NK-92 (cell line): ENCODE results near the gene ISLR2.

Source experiments
- DNase-seq: peaks from one replicate; lab custom pipeline; 2025; ENCODE audit not compliant: unreplicated experiment; lab: John Stamatoyannopoulos, UW

Gene ISLR2

DNA sequence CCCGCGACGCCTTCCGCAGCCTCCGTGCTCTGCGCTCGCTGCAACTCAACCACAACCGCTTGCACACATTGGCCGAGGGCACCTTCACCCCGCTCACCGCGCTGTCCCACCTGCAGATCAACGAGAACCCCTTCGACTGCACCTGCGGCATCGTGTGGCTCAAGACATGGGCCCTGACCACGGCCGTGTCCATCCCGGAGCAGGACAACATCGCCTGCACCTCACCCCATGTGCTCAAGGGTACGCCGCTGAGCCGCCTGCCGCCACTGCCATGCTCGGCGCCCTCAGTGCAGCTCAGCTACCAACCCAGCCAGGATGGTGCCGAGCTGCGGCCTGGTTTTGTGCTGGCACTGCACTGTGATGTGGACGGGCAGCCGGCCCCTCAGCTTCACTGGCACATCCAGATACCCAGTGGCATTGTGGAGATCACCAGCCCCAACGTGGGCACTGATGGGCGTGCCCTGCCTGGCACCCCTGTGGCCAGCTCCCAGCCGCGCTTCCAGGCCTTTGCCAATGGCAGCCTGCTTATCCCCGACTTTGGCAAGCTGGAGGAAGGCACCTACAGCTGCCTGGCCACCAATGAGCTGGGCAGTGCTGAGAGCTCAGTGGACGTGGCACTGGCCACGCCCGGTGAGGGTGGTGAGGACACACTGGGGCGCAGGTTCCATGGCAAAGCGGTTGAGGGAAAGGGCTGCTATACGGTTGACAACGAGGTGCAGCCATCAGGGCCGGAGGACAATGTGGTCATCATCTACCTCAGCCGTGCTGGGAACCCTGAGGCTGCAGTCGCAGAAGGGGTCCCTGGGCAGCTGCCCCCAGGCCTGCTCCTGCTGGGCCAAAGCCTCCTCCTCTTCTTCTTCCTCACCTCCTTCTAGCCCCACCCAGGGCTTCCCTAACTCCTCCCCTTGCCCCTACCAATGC is 45.1 kb downstream of the ISLR2 start:
- no peak for DNase-seq

DNA sequence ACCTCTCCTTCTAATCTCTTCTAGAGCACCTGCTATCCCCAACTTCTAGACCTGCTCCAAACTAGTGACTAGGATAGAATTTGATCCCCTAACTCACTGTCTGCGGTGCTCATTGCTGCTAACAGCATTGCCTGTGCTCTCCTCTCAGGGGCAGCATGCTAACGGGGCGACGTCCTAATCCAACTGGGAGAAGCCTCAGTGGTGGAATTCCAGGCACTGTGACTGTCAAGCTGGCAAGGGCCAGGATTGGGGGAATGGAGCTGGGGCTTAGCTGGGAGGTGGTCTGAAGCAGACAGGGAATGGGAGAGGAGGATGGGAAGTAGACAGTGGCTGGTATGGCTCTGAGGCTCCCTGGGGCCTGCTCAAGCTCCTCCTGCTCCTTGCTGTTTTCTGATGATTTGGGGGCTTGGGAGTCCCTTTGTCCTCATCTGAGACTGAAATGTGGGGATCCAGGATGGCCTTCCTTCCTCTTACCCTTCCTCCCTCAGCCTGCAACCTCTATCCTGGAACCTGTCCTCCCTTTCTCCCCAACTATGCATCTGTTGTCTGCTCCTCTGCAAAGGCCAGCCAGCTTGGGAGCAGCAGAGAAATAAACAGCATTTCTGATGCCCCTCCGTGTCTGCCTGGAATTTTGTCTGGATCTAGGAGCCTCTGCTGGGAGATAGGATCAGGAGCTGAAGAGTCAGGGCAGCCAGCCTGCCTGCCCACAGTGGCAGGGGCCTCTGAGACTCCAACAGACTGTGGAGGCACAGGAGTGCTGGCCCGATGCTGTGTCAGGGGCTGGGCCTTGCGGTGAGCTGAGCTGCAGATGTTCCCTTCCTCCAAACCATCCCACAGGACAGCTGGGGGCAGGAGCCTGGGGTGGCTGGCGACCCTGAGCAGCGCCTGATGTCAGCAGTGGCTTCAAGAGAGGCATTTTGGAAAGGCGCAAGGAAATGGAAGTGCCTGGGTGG is 46.2 kb downstream of the ISLR2 start:
- DNase-seq, result no peak

DNA sequence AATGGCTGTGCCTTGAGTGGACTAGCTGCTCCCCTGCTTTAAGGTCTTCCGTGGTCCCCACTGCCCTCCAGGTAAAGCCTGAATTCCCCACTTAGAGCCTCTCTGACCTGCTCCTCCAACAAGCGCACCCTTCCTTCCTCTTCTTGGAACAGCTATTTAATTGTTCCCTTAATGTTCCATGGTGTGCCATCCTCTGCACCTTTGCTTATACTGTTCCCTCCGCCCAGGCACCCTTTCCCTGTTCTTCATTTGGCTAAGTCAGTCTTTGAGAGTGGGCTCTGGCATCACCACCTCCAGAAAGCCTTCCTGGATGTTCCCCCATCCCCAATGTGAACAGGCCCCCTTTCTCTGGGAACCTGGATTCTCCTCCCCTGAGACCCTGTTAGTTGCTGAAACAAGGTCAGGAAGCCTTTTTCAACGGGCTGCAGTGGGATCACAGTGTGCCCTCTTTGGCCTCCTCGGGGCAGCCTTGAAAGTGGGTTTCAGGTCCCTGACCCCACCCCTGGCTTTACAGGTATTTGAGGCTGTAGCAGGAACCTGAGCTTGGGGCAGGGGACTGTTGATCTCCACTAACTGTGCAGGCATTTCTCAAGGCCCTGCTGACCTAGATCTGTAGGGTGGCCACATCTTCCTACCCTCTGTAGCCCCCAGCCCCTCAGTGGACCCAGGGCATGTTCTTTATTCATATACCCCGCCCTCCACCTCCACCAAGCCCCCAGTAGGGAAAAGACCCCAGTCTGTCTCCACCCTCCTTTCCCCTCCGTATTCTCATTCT is 48.1 kb downstream of the ISLR2 start:
- DNase-seq, result no peak

DNA sequence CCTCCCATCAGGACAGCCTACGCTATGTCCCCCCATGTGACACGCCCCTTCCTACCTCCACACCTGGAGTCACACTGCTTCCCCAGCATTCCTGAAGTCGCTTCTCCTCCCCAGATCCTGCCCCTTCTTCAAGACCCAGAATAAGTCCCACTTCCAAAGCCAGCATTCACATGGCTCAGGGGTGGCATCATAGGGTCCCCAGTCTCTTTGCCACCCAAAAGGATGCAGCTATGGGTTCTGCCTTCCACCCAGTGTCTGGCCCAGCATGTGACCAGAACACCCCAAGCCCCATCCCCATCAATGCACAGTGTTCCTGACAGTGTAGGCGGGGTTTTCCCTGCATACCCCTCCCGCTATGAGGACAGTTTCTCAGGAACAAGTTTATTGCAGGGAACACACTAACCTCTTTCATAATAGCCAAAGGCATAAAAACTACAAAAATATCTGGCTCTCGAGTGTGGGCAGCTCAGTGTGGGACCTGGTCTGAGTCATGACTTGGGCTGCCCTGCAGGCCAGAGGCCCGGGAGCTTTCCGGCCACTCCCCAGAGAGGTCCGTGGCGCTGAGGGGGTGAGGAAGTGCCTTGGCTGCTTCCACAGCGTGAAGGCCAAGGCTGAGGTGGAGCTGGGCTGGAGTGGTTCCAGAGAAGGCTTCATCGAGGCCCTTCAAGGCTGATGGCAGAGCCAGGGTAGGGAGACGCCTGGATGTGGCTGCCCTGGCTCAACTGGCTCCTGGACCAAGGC is 48.9 kb downstream of the ISLR2 start:
- DNase-seq, result no peak

DNA sequence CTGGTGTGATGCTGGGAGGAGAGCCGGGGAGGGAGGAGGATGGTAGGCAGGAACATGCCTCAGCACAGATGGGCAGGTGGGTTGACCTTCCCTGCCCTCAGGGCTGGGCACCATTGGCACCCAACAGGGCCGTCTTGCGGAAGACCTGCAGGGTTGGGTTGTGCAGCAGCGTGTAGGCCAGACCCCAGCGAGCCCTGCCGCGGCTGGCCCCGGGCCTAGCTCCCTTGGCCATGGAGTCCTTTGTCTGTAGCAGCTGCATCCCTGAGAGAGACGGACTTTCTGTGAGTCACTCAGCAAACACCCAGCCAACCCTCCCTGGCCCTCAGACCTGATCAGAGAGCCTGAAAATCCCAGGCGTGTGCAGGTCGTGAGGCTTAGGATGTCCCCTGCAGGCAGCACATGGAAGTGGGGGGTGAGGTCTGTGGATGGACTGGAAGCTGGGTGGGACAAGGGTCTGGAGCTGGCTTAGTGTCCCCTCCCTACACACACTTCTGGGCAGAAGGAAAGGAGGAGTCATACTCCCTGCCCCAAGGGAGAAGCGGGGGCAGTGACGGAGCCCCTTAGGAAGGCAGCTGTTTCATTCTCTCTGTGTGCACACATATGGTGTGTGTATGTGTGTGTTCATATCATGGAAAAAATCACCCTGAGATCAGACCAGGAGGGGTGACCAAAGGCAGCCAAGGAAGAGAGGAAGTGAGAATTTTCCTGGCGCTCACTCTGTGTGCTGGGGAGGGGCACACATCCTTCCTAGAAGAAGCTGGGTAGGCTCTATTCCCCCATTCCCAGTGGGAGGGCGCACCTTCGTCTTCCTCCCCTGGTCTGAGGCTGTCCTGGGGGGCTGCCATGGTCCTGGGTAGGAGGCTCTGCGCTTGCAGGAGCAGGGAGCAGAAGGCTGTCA is 49.8 kb downstream of the ISLR2 start:
- DNase-seq, result no peak

DNA sequence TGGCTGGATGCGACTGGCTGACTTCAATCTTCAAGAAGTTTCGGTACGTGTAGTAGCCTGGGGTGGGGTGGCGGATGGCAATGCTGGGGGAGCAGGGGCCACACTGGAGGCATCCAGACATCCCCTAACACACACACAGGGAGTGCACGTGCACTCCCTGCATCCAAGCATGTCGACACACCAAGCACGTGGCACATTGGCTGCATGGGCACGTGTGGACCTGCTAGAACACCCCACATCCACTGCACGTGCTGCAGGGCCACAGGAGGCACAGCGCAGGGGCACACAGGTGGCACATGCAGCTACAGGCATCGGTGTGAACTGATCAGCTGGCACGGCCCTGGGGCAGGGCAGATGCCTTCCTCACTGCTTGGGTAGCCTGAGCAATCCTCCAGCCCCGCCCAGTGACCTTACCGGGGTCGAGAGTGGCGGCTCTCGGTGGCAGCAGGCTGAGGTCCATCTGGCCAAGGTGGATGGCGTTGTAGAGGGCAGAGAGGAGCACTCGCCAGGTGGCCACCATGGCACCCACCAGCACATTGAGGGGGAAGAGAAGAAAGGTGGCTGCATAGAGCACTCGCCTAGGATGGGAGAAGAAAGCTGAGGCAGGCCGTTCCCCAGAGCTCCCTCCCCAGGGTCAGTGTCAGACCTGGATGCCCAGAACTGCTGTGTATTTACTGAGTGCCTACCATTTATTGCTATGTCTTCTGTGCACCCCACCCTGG is 50.7 kb downstream of the ISLR2 start:
- no peak for DNase-seq

DNA sequence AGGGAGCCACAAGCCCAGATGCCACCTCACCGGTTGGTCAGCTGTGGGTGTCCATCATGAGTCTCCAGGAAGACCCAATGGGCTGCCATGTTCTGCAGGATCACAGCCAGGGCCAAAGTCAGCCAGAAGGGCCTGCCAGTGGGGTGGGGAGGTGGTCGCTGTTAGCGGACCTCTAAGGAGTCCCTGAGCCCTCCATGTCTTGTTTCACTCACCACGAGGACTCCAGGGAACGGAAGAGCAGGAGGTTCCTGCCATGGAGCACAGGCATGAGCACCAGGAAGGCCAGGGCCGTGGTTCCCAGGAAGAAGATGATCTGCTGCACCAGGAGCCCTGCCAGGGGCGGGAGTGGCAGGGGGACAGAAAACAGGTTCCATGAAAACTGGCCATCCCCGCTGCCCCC is 51.7 kb downstream of the ISLR2 start:
- DNase-seq, result no peak

DNA sequence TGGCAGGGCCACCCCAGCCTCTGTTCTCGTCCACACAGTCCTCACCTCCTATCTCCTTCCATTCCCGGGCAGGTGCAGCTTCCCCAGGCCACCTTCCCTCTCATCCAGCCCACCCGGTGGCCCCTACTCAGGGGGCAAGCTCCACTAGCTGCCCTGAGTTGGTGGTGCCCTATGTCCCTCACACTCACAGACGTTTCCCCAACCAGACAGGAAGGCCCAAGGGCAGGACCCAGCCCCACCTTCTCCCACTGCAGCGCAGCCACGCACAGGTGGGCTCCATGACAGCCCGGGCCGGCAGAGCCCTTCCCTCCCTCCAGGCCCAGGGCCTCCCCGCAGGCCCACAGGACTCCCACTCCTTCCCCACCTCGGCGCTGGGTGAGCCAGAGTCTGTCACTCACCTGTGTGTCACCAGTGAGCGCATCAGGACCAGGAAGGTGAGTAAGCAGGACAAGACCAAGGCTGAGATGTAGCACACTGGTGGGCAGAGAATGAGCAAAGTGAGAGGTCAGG is 54.3 kb downstream of the ISLR2 start:
- no peak for DNase-seq

DNA sequence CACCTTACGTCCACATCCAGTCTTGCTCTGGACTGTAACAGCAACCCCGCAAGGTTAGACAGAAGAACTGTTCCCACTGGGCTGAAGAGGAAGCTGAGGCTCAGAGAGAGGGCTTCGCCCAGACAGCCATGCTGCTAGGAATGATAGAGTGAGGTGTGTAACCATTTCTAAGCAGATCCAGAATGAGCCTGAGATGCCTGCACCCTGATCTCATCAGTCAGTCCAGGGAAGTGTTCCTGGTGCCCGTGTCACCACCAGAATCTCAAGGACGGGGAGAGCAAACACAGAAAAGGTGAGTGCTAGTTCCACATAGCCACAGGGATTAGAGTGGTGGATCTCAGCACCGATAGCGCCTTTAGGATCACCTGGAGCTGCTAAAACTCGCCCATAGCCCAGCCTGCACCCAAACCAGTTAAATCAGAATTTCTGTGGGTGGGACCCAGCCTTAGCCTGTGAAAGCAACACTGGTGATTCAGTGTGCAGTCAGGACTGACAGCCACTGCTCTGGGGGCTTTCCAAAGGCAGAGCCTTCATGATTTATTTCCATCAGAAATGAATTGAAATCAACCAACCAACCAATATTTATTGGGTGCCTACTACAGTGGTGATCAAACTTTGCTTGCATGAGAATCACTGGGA is 55.4 kb downstream of the ISLR2 start:
- no peak for DNase-seq
